ENCODE measurements around the gene PNPLA6. TPM values are rescaled to one million over a fixed set of nuclear protein-coding genes. Genes with fewer than 3 reads are reported as not detected.

The PNPLA6 gene
- total RNA-seq, 1 experiment from 2014 or later, result 217 TPM

GRCh38 chr19:7549429-7550148 is 14.1 kb downstream of the PNPLA6 start:
- ChIA-PET POLR2A (ENCODE audit: unreplicated experiment) (no interaction called here), CTCF (no interaction called here)

GRCh38 chr19:7550169-7550770 is 14.8 kb downstream of the PNPLA6 start:
- H4K20me1 ChIP-seq (ENCODE audit: low read length), result no peaks in the 10 kb centered on the region
- TF ChIP-seq EZH2phosphoT487 (IDR thresholded peaks at IDR 0.05; ENCODE audit: borderline replicate concordance, low read length), result no peak
- no peaks in the 10 kb centered on the region for H3K27me3 ChIP-seq (ENCODE audit: low read length)
- no peaks in the 10 kb centered on the region for H3K9me3 ChIP-seq (ENCODE audit: low read length)
- no peak overlapping the region for H3K4me2 ChIP-seq (ENCODE audit: low read length)
- no peaks in the 10 kb centered on the region for H3K4me1 ChIP-seq (ENCODE audit: insufficient read depth, low read length)
- no peak overlapping the region for H3K9ac ChIP-seq (ENCODE audit: low read length)
- intact Hi-C loops (cut with micrococcal nuclease), result no loop called here
- H3K79me2 ChIP-seq (ENCODE audit: low read length), result no peaks in the 10 kb centered on the region
- BruUV-seq (replicated peaks), result no TSS peak
- H3K4me3 ChIP-seq (ENCODE audit: low read length), result no peak overlapping the region
- ATAC-seq (no peak), DNase-seq (no peak)
- ChIA-PET POLR2A (ENCODE audit: unreplicated experiment) (no interaction called here), CTCF (no interaction called here)
- no peaks in the 10 kb centered on the region for H3K9me2 ChIP-seq (replicated peaks; ENCODE audit: low read length)
- no peak overlapping the region for H2AFZ ChIP-seq (ENCODE audit: low read length)
- H3K36me3 ChIP-seq (ENCODE audit: low read depth, low read length), result peaks cover 26% of the 10 kb centered on the region
- no peaks in the 10 kb centered on the region for H3F3A ChIP-seq (ENCODE audit: low read length, unreplicated experiment)
- H3K27ac ChIP-seq (ENCODE audit: low read length), result no peak overlapping the region

More at GRCh38 chr19:7549429-7550148, 14.1 kb downstream of the PNPLA6 start:
- DNase-seq (no peak), ATAC-seq (no peak)
- no peak overlapping the region for H2AFZ ChIP-seq (ENCODE audit: low read length)
- H3K4me3 ChIP-seq (ENCODE audit: low read length), result no peak overlapping the region
- no peak overlapping the region for H3K27ac ChIP-seq (ENCODE audit: low read length)
- H3K9me3 ChIP-seq (ENCODE audit: low read length), result no peaks in the 10 kb centered on the region
- no peaks in the 10 kb centered on the region for H3K4me1 ChIP-seq (ENCODE audit: insufficient read depth, low read length)
- no TSS peak for BruUV-seq (replicated peaks)
- H3K9me2 ChIP-seq (replicated peaks; ENCODE audit: low read length), result no peaks in the 10 kb centered on the region
- H3K9ac ChIP-seq (ENCODE audit: low read length), result no peak overlapping the region
- H3K36me3 ChIP-seq (ENCODE audit: low read depth, low read length), result peaks cover 22% of the 10 kb centered on the region
- no peak overlapping the region for H3K4me2 ChIP-seq (ENCODE audit: low read length)
- intact Hi-C loops (cut with micrococcal nuclease), result no loop called here
- TF ChIP-seq CTCF (conservative IDR thresholded peaks at IDR 0.05; ENCODE audit: low read depth, low read length), result no peak
- no peak for TF ChIP-seq EZH2phosphoT487 (IDR thresholded peaks at IDR 0.05; ENCODE audit: borderline replicate concordance, low read length)
- no peak for TF ChIP-seq EZH2 (IDR thresholded peaks at IDR 0.05; ENCODE audit: low read length, unreplicated experiment)
- H3K27me3 ChIP-seq (ENCODE audit: low read length), result no peaks in the 10 kb centered on the region
- no peaks in the 10 kb centered on the region for H4K20me1 ChIP-seq (ENCODE audit: low read length)
- H3F3A ChIP-seq (ENCODE audit: low read length, unreplicated experiment), result no peaks in the 10 kb centered on the region
- H3K79me2 ChIP-seq (ENCODE audit: low read length), result no peaks in the 10 kb centered on the region

GRCh38 chr19:7550987-7551761 is 15.7 kb downstream of the PNPLA6 start:
- Histone ChIP-seq H3K4me2 (ENCODE audit: low read length) (no peak overlapping the region), H3K9ac (ENCODE audit: low read length) (no peak overlapping the region), H3K9me3 (ENCODE audit: low read length) (no peaks in the 10 kb centered on the region), H3K27ac (ENCODE audit: low read length) (no peak overlapping the region), H3F3A (ENCODE audit: low read length, unreplicated experiment) (no peaks in the 10 kb centered on the region), H3K9me2 (replicated peaks; ENCODE audit: low read length) (no peaks in the 10 kb centered on the region), H3K27me3 (ENCODE audit: low read length) (no peaks in the 10 kb centered on the region), H2AFZ (ENCODE audit: low read length) (no peak overlapping the region), H3K4me3 (ENCODE audit: low read length) (no peak overlapping the region), H4K20me1 (ENCODE audit: low read length) (no peaks in the 10 kb centered on the region), H3K36me3 (ENCODE audit: low read depth, low read length) (peaks cover 34% of the 10 kb centered on the region), H3K79me2 (ENCODE audit: low read length) (no peaks in the 10 kb centered on the region), H3K4me1 (ENCODE audit: insufficient read depth, low read length) (no peaks in the 10 kb centered on the region)
- intact Hi-C loops (cut with micrococcal nuclease), result no loop called here
- ATAC-seq, result peak; percentile 23; the same call in 1 of the 2 replicates
- ChIA-PET CTCF (no interaction called here), POLR2A (ENCODE audit: unreplicated experiment) (no interaction called here)
- DNase-seq, result peak; percentile 40
- BruUV-seq (replicated peaks), result no TSS peak
- no peak for TF ChIP-seq EZH2phosphoT487 (IDR thresholded peaks at IDR 0.05; ENCODE audit: borderline replicate concordance, low read length)
